A673 (cell line): ENCODE measurements around the gene AKAP6.
A peak's percentile ranks its signal among the peaks of the same experiment; 100 is the strongest.

Experiments
- EZH2 ChIP-seq: fragments of 200-600 bp; sonication (generic); IDR thresholded peaks from 2 replicates; pipeline ENCODE4 v1.6.1; 2017; ENCODE audit warnings: borderline replicate concordance, low read depth, mild to moderate bottlenecking, mixed read lengths, antibody characterized with exemption, low read length; ENCODE audit not compliant: poor library complexity, severe bottlenecking
- TF ChIP-seq, protein P1 (sequence below): fragments of 300-800, 200-600 bp; sonication (generic); conservative IDR thresholded peaks from 2 replicates; pipeline ENCODE4 v1.5.1; 2017; ENCODE audit warnings: low read depth, mild to moderate bottlenecking, antibody characterized with exemption, low read length, moderate library complexity, mixed read lengths

GRCh38 chr14:32588448-32589320, 259.6 kb downstream of the AKAP6 start:
- TF ChIP-seq, protein P1, sequence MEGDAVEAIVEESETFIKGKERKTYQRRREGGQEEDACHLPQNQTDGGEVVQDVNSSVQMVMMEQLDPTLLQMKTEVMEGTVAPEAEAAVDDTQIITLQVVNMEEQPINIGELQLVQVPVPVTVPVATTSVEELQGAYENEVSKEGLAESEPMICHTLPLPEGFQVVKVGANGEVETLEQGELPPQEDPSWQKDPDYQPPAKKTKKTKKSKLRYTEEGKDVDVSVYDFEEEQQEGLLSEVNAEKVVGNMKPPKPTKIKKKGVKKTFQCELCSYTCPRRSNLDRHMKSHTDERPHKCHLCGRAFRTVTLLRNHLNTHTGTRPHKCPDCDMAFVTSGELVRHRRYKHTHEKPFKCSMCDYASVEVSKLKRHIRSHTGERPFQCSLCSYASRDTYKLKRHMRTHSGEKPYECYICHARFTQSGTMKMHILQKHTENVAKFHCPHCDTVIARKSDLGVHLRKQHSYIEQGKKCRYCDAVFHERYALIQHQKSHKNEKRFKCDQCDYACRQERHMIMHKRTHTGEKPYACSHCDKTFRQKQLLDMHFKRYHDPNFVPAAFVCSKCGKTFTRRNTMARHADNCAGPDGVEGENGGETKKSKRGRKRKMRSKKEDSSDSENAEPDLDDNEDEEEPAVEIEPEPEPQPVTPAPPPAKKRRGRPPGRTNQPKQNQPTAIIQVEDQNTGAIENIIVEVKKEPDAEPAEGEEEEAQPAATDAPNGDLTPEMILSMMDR, result peak; percentile 90
- TF ChIP-seq EZH2, result no peak
